PC-9 (cell line): Measurements from ENCODE around the gene ERBB4. TPM values are rescaled to one million over a fixed set of nuclear protein-coding genes. Genes with fewer than 3 reads are reported as not detected.

Experiments used
- BruUV-seq: library from RNA; stranded (reverse); fragments of 400-500 nt; replicated peaks from 2 replicates; lab custom pipeline; 2021; lab: Mats Ljungman, UMichigan
- CTCF ChIA-PET: fragments of 300-600 bp; sonication (Branson Sonifier 250); formaldehyde crosslinking; loops from one replicate; lab custom pipeline; 2022; ENCODE audit warnings: antibody characterized with exemption; lab: Charles Lee
- POLR2A ChIA-PET: fragments of 300-600 bp; sonication (Branson Sonifier 250); formaldehyde crosslinking; loops from one replicate; lab custom pipeline; 2022; ENCODE audit warnings: antibody characterized with exemption; ENCODE audit not compliant: unreplicated experiment; lab: Charles Lee
- DNase-seq, 2 experiments: peaks; one replicate each; pipeline versions ENCODE4 v3.0.0 to v3.0.0-alpha.2; 2015 to 2022; ENCODE audit warnings: mixed read lengths in 1 of 2
- H2AFZ ChIP-seq: fragments of 200-600 bp; sonication (generic); 2 replicates; pipeline ENCODE4 v1.8.1; 2017; ENCODE audit warnings: antibody characterized with exemption
- H3F3A ChIP-seq: fragments of 200-600 bp; sonication (generic); 2 replicates; pipeline ENCODE4 v1.8.1; 2017; ENCODE audit warnings: antibody characterized with exemption, mild to moderate bottlenecking, low read depth; ENCODE audit not compliant: insufficient read depth
- H3K27ac ChIP-seq: fragments of 200-600 bp; sonication (generic); 2 replicates; pipeline ENCODE4 v1.6.1; 2016; ENCODE audit warnings: mixed run types
- H3K27me3 ChIP-seq: fragments of 200-600 bp; sonication (generic); 2 replicates; pipeline ENCODE4 v1.6.1; 2016; ENCODE audit warnings: low read depth, mixed run types; ENCODE audit not compliant: insufficient read depth
- H3K36me3 ChIP-seq: fragments of 200-600 bp; sonication (generic); 2 replicates; pipeline ENCODE4 v1.6.1; 2016; ENCODE audit warnings: low read depth, mixed run types
- H3K4me1 ChIP-seq: fragments of 200-600 bp; sonication (generic); replicated peaks from 2 replicates; pipeline ENCODE4 v1.6.1; 2016; ENCODE audit warnings: mixed run types; ENCODE audit not compliant: insufficient read depth
- H3K4me2 ChIP-seq: fragments of 200-600 bp; sonication (generic); 2 replicates; pipeline ENCODE4 v1.6.1; 2017; ENCODE audit warnings: mixed run types
- H3K4me3 ChIP-seq: fragments of 200-600 bp; sonication (generic); 2 replicates; pipeline ENCODE4 v1.6.1; 2016; ENCODE audit warnings: mixed run types
- H3K79me2 ChIP-seq: fragments of 200-600 bp; sonication (generic); 2 replicates; pipeline ENCODE4 v1.6.1; 2017; ENCODE audit warnings: low read depth, mixed run types
- H3K9me2 ChIP-seq: fragments of 200-600 bp; sonication (generic); 2 replicates; pipeline ENCODE4 v1.8.1; 2017; ENCODE audit warnings: mild to moderate bottlenecking; ENCODE audit not compliant: insufficient read depth
- H3K9me3 ChIP-seq: fragments of 200-600 bp; sonication (generic); 2 replicates; pipeline ENCODE4 v1.8.1; 2016; ENCODE audit warnings: low read depth; ENCODE audit not compliant: insufficient read depth
- H4K20me1 ChIP-seq: fragments of 200-600 bp; sonication (generic); 2 replicates; pipeline ENCODE4 v1.8.1; 2017; ENCODE audit not compliant: insufficient read depth
- CTCF ChIP-seq: fragments of 200-600 bp; sonication (generic); conservative IDR thresholded peaks from 2 replicates; pipeline ENCODE4 v1.6.1; 2017; ENCODE audit warnings: mixed run types, antibody characterized with exemption, mild to moderate bottlenecking, moderate library complexity
- EZH2 ChIP-seq: fragments of 200-600 bp; sonication (generic); IDR thresholded peaks from 2 replicates; pipeline ENCODE4 v1.8.0; 2017; ENCODE audit warnings: antibody characterized with exemption, low read depth
- intact Hi-C: fragments of 100-400 bp; cut with micrococcal nuclease; formaldehyde crosslinking; loops from one replicate; pipeline ENCODE4 v1.10.0; 2022; ENCODE audit not compliant: unreplicated experiment
- total RNA-seq: library from RNA; stranded (reverse); gene quantifications from 2 replicates; pipeline ENCODE4 v1.2.3, GENCODE V29; 2021

ERBB4 gene
- total RNA-seq, 1 experiment from 2014 or later = not detected

GRCh38 chr2:212392043-212392442 is 146.6 kb downstream of the ERBB4 start:
- Histone ChIP-seq H4K20me1 (no peaks in the 10 kb centered on the region), H3K27me3 (no peaks in the 10 kb centered on the region), H3K4me2 (no peak overlapping the region), H3K36me3 (no peaks in the 10 kb centered on the region), H3K79me2 (no peaks in the 10 kb centered on the region), H3K4me1 (no peaks in the 10 kb centered on the region), H3K27ac (no peak overlapping the region), H3K9me2 (no peaks in the 10 kb centered on the region), H2AFZ (no peak overlapping the region), H3K4me3 (no peak overlapping the region), H3F3A (no peaks in the 10 kb centered on the region), H3K9me3 (no peaks in the 10 kb centered on the region)
- BruUV-seq = no TSS peak
- intact Hi-C loops = no loop called here
- DNase-seq = no peak
- TF ChIP-seq EZH2 (no peak), CTCF (no peak)
- ChIA-PET POLR2A (no interaction called here), CTCF (no interaction called here)

GRCh38 chr2:212387146-212387545 is 151.5 kb downstream of the ERBB4 start:
- intact Hi-C loops = no loop called here
- Histone ChIP-seq H3K36me3 (no peaks in the 10 kb centered on the region), H4K20me1 (no peaks in the 10 kb centered on the region), H3K27ac (no peak overlapping the region), H3K79me2 (no peaks in the 10 kb centered on the region), H3K4me1 (no peaks in the 10 kb centered on the region), H3K9me3 (no peaks in the 10 kb centered on the region), H3K9me2 (no peaks in the 10 kb centered on the region), H3F3A (no peaks in the 10 kb centered on the region), H3K4me3 (no peak overlapping the region), H3K4me2 (no peak overlapping the region), H3K27me3 (no peaks in the 10 kb centered on the region), H2AFZ (no peak overlapping the region)
- ChIA-PET POLR2A (no interaction called here), CTCF (interaction anchor here (0.6 kb wide), 1 partner anchor 1676 kb away, joined by 9 read pairs; no protein-coding TSS in a partner anchor)
- TF ChIP-seq EZH2 = no peak
- no peak for TF ChIP-seq CTCF
- DNase-seq = no peak
- BruUV-seq = no TSS peak

- H2AFZ ChIP-seq = no peak overlapping the region
- no peaks in the 10 kb centered on the region for H3K4me1 ChIP-seq
- POLR2A ChIA-PET = no interaction called here
- no peak overlapping the region for H3K4me3 ChIP-seq
- CTCF ChIA-PET = no interaction called here
- no peaks in the 10 kb centered on the region for H3F3A ChIP-seq
- no peaks in the 10 kb centered on the region for H3K9me3 ChIP-seq
- H4K20me1 ChIP-seq = no peaks in the 10 kb centered on the region
- no peaks in the 10 kb centered on the region for H3K79me2 ChIP-seq
- H3K27me3 ChIP-seq = no peaks in the 10 kb centered on the region
- no peak for DNase-seq
- intact Hi-C loops = no loop called here
- no peak overlapping the region for H3K27ac ChIP-seq
- H3K4me2 ChIP-seq = no peak overlapping the region
- BruUV-seq = no TSS peak
- TF ChIP-seq EZH2 (no peak), CTCF (no peak)
- H3K36me3 ChIP-seq = no peaks in the 10 kb centered on the region
- H3K9me2 ChIP-seq = no peaks in the 10 kb centered on the region
These were observed 153.4 kb downstream of the ERBB4 start for GRCh38 chr2:212385241-212385640.
